Activated T-cell treated with anti-CD3 and anti-CD28 coated beads, Interleukin-2, amount 50 U/mL, for 72 hours (primary cell): ENCODE data around the gene ATAD3B. TPM values are rescaled to one million over a fixed set of nuclear protein-coding genes. Genes with fewer than 3 reads are reported as not detected.

ENCODE experiments used
- ATAC-seq, 2 donors: fragments of 150-1000 bp; cut with Tn5 transposase; replicated peaks in 1 of 2; 2 replicates each; pipeline ENCODE4 v1.10.0; 2021; ENCODE audit warnings: moderate library complexity in 2 of 2, mild to moderate bottlenecking in 1 of 2
- DNase-seq, 2 donors: peaks; one replicate each; pipeline ENCODE4 v3.0.0; 2021 to 2022; ENCODE audit warnings: mixed read lengths in 1 of 2
- H3K27ac Mint-ChIP-seq: one replicate; pipeline ENCODE4 v1.8.0; 2022; ENCODE audit warnings: mild to moderate bottlenecking, moderate library complexity, mixed read lengths
- H3K27me3 Mint-ChIP-seq: one replicate; pipeline ENCODE4 v1.8.0; 2022; ENCODE audit warnings: low read depth, mixed read lengths
- H3K36me3 Mint-ChIP-seq, 2 donors: one replicate each; pipeline ENCODE4 v1.8.0; 2022; ENCODE audit warnings: mixed read lengths in 2 of 2, mild to moderate bottlenecking in 1 of 2; ENCODE audit not compliant: insufficient read depth in 2 of 2
- H3K4me1 Mint-ChIP-seq: one replicate; pipeline ENCODE4 v1.8.0; 2022; ENCODE audit warnings: low read depth, mixed read lengths
- H3K4me3 Mint-ChIP-seq, 2 donors: one replicate each; pipeline ENCODE4 v1.8.0; 2022; ENCODE audit warnings: mild to moderate bottlenecking in 2 of 2, mixed read lengths in 2 of 2, moderate library complexity in 2 of 2
- H3K9me3 Mint-ChIP-seq, 2 donors: one replicate each; pipeline ENCODE4 v1.8.0; 2022; ENCODE audit warnings: mixed read lengths in 2 of 2
- total RNA-seq, 2 donors: library from RNA; stranded (reverse); gene quantifications; one replicate each; pipeline ENCODE4 v1.2.3, GENCODE V29; 2022

ATAD3B gene
- total RNA-seq, 2 donors from 2014 or later: 20.6 to 25.3 TPM

DNA sequence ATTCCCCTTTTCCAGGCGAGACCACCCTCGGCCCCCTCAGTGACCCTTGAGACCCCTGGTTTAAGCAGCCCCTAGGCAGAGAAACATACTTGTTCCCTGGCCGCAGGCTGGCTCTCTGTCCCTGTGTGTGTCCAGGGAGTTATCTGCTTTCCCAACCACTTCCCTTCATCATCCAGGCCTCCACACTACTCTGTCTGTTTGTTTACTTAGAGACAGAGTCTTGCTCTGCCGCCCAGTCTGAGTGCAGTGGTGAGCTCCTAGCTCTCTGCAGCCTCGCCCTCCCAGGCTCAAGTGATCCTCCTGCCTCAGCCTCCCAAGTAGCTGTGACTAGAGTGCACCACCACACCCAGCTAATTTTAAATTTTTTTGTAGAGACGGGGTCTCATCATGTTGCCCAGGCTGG is 41.9 kb upstream of the ATAD3B start:
- Mint-ChIP-seq H3K27me3 (peaks cover 17% of the 10 kb centered on the region), H3K27ac (no peak overlapping the region), H3K4me3 (no peak overlapping the region), H3K9me3 (no peaks in the 10 kb centered on the region), H3K4me1 (no peaks in the 10 kb centered on the region), H3K36me3 (peaks cover 2% of the 10 kb centered on the region in 2 donors)
- DNase-seq (no peak), ATAC-seq (no peak)

DNA sequence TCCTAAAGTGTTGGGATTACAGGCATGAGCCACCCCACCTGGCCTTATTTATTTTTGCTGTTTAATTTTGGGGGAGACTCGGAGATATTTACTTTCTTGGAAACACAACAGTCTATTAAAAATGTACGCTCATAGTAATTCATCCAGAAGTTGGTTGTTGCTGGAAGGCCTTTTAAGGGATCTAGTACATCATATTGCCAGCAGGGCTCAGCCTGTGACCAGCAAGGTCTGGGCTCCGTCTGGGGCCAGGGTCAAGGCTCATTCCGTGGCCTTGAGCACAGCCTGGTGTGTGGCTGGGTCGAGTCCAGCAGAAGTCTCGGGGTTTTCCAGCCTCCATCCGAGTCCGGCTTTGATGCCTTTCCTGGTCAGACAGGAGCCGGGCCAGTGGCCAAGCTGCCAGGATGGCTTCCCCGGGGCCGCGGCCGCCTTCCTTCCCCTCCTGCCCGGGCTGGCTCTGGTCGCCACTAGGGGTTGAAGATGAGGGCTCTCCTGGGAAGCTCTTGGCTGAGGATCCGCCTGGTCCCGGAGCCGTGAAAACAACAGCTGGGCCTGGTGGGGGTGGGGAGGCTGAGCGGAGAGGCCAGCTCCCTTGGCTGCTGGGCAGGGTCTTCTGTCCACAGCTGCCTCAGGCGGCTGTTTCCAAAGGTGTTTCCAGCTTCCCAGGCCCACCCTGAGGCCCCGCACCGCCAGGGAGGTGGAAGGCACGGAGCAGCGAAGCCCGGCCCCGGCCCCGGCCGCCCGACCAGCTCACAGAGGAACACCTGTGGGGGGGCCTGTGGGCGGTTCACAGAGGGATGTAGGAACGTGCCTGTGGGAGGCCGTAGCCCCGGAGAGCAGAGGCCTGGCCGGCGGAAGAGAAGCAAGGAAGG is 41.2 kb upstream of the ATAD3B start:
- Mint-ChIP-seq H3K27ac (no peak overlapping the region), H3K27me3 (peaks cover 23% of the 10 kb centered on the region), H3K36me3 (peaks cover 2% of the 10 kb centered on the region in 2 donors), H3K4me3 (no peak overlapping the region), H3K4me1 (no peaks in the 10 kb centered on the region), H3K9me3 (no peaks in the 10 kb centered on the region)
- no peak for ATAC-seq
- no peak for DNase-seq

DNA sequence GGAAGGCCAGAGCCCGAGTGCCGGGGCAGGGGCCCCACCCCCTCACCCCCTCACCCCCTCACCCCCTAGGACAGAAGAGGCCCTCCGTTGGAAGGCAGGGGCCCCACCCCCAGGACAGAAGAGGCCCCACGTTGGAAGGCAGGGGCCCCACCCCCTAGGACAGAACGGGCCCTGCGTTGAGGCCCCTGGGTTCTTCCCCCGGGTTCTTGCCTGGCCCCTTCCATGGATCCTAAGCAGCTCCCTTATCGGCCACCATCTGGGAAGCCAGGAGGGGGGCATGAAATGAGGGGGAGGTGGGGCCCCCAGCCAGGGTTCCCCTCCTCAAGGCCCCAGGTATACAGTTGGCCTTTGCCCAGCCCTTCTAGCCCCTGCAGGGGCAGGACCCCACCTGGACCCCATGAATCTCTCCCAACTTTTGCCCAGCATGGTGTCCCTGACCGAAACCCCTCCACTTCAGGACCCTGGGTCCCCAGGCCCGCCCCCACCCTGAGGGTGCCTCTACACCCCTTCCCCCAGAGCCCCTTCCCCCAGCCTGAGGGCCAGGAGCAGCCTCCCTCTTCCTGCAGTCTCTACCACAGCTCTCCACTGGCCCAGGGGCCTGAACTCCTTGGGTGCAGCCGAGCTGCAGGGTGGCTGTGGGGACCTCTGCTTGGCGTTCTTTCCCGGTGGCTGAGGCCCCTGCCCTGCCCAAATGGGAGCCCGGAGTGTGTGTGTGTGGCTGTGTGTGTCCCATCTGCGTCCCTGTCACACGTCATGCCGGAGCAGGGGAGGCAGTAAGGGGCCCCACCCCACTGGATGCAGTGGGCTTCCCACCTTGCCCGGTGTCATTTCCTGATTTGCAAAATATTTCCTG is 40.3 kb upstream of the ATAD3B start:
- DNase-seq (no peak), ATAC-seq (no peak)
- no peak overlapping the region for H3K4me3 Mint-ChIP-seq
- H3K4me1 Mint-ChIP-seq: no peaks in the 10 kb centered on the region
- H3K27ac Mint-ChIP-seq: no peak overlapping the region
- peaks cover 22% of the 10 kb centered on the region for H3K27me3 Mint-ChIP-seq
- H3K9me3 Mint-ChIP-seq: no peaks in the 10 kb centered on the region
- peaks cover 2% of the 10 kb centered on the region in 2 donors for H3K36me3 Mint-ChIP-seq

GRCh38 chr1:1431845-1432273 is 39.7 kb upstream of the ATAD3B start:
- peaks cover 21% of the 10 kb centered on the region for H3K27me3 Mint-ChIP-seq
- H3K27ac Mint-ChIP-seq: no peak overlapping the region
- ATAC-seq (no peak), DNase-seq (no peak)
- H3K9me3 Mint-ChIP-seq: no peaks in the 10 kb centered on the region
- H3K36me3 Mint-ChIP-seq: peaks cover 2% of the 10 kb centered on the region in 2 donors
- H3K4me1 Mint-ChIP-seq: no peaks in the 10 kb centered on the region
- no peak overlapping the region for H3K4me3 Mint-ChIP-seq

DNA sequence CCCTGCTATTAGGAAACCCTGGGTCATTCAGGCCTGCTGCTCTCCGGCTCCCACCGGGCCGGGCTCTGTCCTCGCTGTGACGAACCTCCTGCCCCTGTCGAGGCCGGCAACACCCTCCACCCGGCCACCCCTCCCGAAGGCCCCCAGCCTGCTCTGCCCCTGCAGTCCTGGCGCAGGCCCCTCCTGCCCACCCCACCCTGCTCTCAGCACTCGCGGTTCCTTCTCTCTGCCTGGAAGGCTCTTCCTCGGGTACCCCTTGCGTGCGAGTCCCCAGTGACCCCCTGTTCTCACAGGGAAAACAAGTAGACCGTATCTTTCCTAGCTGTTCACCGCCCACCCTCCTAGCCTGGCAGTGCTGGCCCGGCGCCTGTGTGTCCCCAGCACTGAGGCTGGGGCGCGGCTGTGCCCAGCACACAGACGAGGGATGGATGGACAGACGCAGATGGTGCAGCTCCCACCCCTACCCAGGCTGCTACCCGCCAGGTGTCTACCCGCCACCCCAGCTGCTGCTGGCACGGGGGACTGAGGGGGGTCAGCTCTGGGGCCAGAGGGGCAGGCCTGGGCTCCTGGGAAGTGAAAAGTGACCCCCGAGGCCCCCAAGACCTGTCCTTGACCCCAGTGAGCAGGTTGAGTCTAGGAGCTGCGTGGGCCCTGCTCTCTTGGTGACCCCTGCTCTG is 39.2 kb upstream of the ATAD3B start:
- Mint-ChIP-seq H3K27me3 (peaks cover 21% of the 10 kb centered on the region), H3K4me1 (no peaks in the 10 kb centered on the region), H3K4me3 (no peak overlapping the region), H3K9me3 (no peaks in the 10 kb centered on the region), H3K36me3 (peaks cover 2% of the 10 kb centered on the region in 2 donors), H3K27ac (no peak overlapping the region)
- ATAC-seq: no peak
- no peak for DNase-seq

GRCh38 chr1:1432951-1433803 is 38.4 kb upstream of the ATAD3B start:
- ATAC-seq: no peak
- DNase-seq: no peak
- peaks cover 20% of the 10 kb centered on the region for H3K27me3 Mint-ChIP-seq
- no peaks in the 10 kb centered on the region for H3K4me1 Mint-ChIP-seq
- peaks cover 2% of the 10 kb centered on the region in 2 donors for H3K36me3 Mint-ChIP-seq
- H3K4me3 Mint-ChIP-seq: peak overlapping the region; percentile 39 to 82
- H3K9me3 Mint-ChIP-seq: no peaks in the 10 kb centered on the region
- H3K27ac Mint-ChIP-seq: no peak overlapping the region

DNA sequence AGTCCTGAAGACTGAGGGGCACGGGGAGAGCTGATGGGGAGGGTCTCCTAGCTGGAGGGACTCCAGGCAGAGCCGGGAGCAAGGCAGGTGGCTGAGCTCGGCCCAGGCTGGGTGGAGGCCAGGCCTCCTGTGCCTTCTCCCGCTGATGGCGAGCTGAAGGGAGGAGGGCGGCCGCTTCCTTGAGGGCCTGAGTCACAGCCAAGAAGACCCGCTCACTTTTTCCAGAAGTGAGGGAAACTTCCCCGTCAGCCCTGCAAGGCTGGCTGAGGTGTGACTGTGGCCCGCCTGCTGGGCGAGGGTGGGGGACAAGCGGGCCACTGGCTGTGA is 37.8 kb upstream of the ATAD3B start:
- no peak overlapping the region for H3K27ac Mint-ChIP-seq
- no peaks in the 10 kb centered on the region for H3K36me3 Mint-ChIP-seq
- peak overlapping the region; percentile 39 to 82 for H3K4me3 Mint-ChIP-seq
- H3K27me3 Mint-ChIP-seq: peaks cover 14% of the 10 kb centered on the region
- no peaks in the 10 kb centered on the region for H3K9me3 Mint-ChIP-seq
- H3K4me1 Mint-ChIP-seq: no peaks in the 10 kb centered on the region
- ATAC-seq: peak; percentile 75 to 77
- DNase-seq: peak; percentile 64 to 72

DNA sequence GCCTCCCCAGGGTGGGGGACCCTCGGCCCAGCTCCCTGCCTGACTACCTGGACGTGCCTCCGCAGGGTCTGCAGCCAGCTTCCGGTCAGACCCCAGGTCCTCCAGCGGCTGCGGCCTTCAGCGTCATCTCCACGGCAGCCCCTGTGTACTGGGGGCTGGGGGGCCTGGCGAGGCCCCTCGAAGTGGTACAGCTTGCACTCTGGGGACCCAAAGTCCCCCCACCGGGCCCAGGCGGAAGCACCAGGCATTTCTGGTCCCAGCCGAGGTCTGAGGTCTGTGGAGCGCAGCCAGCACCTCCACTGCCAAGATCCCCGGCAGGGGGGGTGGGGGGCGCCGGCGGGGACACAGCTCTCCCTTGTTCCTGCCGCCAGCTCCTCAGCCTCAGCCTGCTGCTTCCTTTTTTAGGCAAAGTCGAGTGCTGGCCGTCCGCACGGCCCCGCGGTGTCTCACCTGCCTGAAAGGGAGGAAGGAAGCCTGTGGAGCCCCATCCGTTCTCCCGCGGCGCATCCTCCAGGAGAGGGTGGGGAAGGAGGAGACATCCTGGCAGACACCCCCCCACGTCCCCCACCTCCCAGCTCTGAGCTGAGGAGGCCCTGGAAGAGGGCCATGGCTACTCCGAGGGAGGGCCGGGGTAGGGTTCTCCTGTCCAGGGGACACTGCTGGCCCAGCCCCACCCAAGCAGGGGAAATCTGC is 37.3 kb upstream of the ATAD3B start:
- Mint-ChIP-seq H3K27me3 (peaks cover 11% of the 10 kb centered on the region), H3K9me3 (no peaks in the 10 kb centered on the region), H3K27ac (no peak overlapping the region), H3K36me3 (no peaks in the 10 kb centered on the region), H3K4me1 (no peaks in the 10 kb centered on the region), H3K4me3 (peak overlapping the region; percentile 39 to 82)
- ATAC-seq (no peak), DNase-seq (peak in 1 of 2 donors; percentile 21)

GRCh38 chr1:1434824-1435105 is 36.8 kb upstream of the ATAD3B start:
- no peak for ATAC-seq
- Mint-ChIP-seq H3K36me3 (no peaks in the 10 kb centered on the region), H3K9me3 (no peaks in the 10 kb centered on the region), H3K4me1 (no peaks in the 10 kb centered on the region), H3K4me3 (peak overlapping the region; percentile 66 to 82), H3K27ac (no peak overlapping the region), H3K27me3 (peaks cover 11% of the 10 kb centered on the region)
- DNase-seq: no peak

GRCh38 chr1:1435106-1435903 is 36.3 kb upstream of the ATAD3B start, which contains the start of gene VWA1:
Gene VWA1 (plus strand): TSS chr1:1435690. CDS start chr1:1435749, 59 bp downstream.
- ATAC-seq: peak; percentile 78 to 80
- Mint-ChIP-seq H3K4me3 (peak within 1 kb of the TSS; percentile 74 to 82), H3K4me1 (no peaks in the 10 kb centered on the region), H3K27ac (no peak within 1 kb of the TSS), H3K27me3 (peaks cover 11% of the 10 kb centered on the region), H3K9me3 (no peaks in the 10 kb centered on the region), H3K36me3 (no peaks in the 10 kb centered on the region)
- peak; percentile 77 to 84 for DNase-seq

DNA sequence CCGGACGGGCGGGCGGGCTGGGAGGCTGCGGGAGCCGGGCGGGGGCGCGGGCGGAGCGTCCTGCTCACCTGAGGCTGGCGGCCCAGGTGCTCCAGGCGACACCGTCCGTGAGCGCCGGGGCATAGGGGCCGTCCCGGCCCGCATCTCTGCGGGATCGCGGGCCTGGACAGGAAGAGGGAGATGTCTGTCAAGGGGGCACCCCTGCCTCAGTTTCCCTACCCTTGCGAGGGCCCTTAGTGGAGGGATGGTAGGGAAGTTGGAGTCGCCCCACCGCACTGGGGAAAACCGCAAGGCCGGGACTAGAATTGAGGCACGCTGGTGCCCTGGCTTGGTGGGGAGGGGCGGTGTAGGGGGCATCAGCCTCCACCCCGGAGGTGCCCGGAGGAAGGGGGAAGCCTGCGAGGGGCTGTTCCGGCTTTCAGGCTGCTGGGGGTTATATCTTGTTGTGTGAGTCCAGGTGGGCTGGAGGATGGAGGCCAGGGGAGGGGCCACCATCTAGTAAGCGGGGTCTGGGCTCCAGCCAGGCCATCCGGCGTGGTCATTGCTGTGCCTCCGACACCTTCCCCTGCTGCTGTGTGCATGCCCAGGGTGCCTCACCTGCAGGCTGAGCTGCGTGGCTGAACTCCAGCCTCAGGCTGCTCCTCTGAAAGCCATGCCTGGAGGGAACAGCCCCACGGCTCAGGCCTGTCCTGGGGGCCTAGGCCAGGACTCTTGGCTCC is 35.5 kb upstream of the ATAD3B start:
- ATAC-seq: no peak

More for the DNA sequence above, 35.5 kb upstream of the ATAD3B start:
- H3K36me3 Mint-ChIP-seq: no peaks in the 10 kb centered on the region
- peaks cover 6% of the 10 kb centered on the region for H3K4me1 Mint-ChIP-seq
- peaks cover 11% of the 10 kb centered on the region for H3K27me3 Mint-ChIP-seq
- H3K27ac Mint-ChIP-seq: no peak overlapping the region
- no peak for DNase-seq
- H3K4me3 Mint-ChIP-seq: peak overlapping the region; percentile 73 to 74
- H3K9me3 Mint-ChIP-seq: no peaks in the 10 kb centered on the region
